HG02884 (cell line): Measurements from ENCODE around the gene TSR1.

ENCODE experiments used
- ATAC-seq: cut with Tn5 transposase; IDR thresholded peaks from one replicate; pipeline ENCODE4 v1.9.1; 2021; ENCODE audit warnings: mild to moderate bottlenecking, moderate library complexity; ENCODE audit not compliant: unreplicated experiment

The TSR1 gene

GRCh38 chr17:2289878-2290478 lies 46.3 kb downstream of the TSR1 start:
- ATAC-seq, result no peak

- ATAC-seq, result no peak
Measured at GRCh38 chr17:2283302-2283701, 53.0 kb downstream of the TSR1 start.

- no peak for ATAC-seq
Measured at GRCh38 chr17:2282297-2282873, 53.9 kb downstream of the TSR1 start.

GRCh38 chr17:2279707-2280106 lies 56.5 kb downstream of the TSR1 start:
- no peak for ATAC-seq

- ATAC-seq, result no peak
Measured at GRCh38 chr17:2277429-2278170, 58.7 kb downstream of the TSR1 start.

- no peak for ATAC-seq
Measured at GRCh38 chr17:2275722-2276121, 60.5 kb downstream of the TSR1 start.

- no peak for ATAC-seq
Measured at GRCh38 chr17:2274414-2274813, 61.8 kb downstream of the TSR1 start.
